ENCODE measurements around the gene ANKRD6.

The ANKRD6 gene

DNA sequence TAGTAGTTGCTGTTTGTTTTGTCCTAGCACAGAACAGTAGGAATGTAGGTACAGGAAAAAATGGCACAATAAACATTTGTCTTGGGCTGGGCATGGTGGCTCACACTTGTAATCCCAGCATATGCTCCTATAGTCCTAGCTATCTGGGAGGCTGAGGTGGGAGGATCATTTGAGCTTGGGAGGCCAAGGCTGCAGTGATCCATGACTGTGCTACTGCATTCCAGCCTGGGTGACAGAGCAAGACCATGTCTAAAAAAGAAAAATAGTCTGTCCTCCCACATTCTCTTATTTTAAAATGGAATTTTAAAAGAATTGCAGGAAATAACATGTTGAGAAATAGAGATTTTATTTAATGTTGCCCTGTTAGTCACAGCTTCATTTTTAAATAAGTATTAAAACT lies 87.8 kb downstream of the ANKRD6 start:
- no peak for DNase-seq (ENCODE audit: low read depth)
- no peak overlapping the region for H3K4me3 ChIP-seq (ENCODE audit: low read length)
- TF ChIP-seq, protein P1, sequence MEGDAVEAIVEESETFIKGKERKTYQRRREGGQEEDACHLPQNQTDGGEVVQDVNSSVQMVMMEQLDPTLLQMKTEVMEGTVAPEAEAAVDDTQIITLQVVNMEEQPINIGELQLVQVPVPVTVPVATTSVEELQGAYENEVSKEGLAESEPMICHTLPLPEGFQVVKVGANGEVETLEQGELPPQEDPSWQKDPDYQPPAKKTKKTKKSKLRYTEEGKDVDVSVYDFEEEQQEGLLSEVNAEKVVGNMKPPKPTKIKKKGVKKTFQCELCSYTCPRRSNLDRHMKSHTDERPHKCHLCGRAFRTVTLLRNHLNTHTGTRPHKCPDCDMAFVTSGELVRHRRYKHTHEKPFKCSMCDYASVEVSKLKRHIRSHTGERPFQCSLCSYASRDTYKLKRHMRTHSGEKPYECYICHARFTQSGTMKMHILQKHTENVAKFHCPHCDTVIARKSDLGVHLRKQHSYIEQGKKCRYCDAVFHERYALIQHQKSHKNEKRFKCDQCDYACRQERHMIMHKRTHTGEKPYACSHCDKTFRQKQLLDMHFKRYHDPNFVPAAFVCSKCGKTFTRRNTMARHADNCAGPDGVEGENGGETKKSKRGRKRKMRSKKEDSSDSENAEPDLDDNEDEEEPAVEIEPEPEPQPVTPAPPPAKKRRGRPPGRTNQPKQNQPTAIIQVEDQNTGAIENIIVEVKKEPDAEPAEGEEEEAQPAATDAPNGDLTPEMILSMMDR (conservative IDR thresholded peaks at IDR 0.05; ENCODE audit: low read length): no peak

GRCh38 chr6:89522778-89523177 lies 89.8 kb downstream of the ANKRD6 start:
- TF ChIP-seq, protein P1 (conservative IDR thresholded peaks at IDR 0.05; ENCODE audit: low read length): no peak
- DNase-seq (ENCODE audit: low read depth): no peak
- H3K4me3 ChIP-seq (ENCODE audit: low read length): no peak overlapping the region

DNA sequence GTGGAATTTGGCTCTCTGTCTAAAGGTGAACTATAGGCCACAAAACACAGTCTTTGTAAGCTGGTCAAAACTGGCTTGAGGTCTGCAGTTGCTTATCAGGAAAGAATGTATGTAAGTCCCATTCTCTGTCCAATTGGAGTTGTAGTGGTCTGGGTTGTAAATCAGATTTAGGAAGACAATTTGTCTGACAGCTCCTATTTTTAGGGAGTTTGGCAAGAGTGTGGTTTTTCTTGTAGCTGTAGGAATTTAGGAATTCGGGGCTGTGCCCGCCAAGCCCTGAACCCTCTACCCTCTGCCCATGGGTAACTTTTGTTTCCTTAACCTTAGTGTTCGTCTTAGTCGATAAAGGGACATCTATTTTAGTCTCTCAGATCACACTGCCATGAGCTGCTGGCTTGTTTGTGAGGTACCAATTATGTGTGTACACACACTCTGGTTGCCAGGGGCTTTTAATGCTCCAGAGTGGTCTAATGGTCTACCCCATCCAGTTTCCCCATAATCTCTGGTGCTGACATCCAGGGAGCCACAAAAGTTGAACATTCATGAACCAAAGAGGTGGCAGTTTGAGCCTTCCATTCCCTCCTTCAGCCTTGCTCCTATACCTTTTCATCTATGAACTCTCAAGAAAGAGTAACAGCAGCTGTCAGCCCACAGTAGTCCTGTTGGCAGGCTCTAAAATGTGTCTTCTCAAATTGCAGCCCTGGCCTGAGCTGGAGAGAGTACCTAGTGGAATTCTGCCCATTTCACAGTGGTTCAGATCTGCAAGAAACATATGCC lies 93.0 kb downstream of the ANKRD6 start:
- DNase-seq (ENCODE audit: low read depth): no peak
- TF ChIP-seq, protein P1 (conservative IDR thresholded peaks at IDR 0.05; ENCODE audit: low read length): no peak
- no peak overlapping the region for H3K4me3 ChIP-seq (ENCODE audit: low read length)

DNA sequence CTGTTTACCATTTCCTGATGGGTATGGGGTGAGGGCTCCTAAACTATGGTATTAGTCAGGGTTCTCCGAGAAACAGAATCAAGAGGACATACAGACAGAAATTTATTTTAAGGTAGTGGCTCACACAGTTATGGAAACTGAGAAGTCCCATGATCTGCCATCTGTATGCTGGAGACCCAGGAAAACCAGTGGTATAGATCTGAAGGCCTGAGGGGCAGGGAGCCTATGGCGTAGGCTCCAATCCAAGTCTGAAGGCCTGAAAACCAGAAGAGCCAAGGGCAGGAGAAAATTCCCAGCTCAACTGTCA lies 93.6 kb downstream of the ANKRD6 start:
- no peak overlapping the region for H3K4me3 ChIP-seq (ENCODE audit: low read length)
- no peak for DNase-seq (ENCODE audit: low read depth)
- TF ChIP-seq, protein P1 (conservative IDR thresholded peaks at IDR 0.05; ENCODE audit: low read length): no peak

DNA sequence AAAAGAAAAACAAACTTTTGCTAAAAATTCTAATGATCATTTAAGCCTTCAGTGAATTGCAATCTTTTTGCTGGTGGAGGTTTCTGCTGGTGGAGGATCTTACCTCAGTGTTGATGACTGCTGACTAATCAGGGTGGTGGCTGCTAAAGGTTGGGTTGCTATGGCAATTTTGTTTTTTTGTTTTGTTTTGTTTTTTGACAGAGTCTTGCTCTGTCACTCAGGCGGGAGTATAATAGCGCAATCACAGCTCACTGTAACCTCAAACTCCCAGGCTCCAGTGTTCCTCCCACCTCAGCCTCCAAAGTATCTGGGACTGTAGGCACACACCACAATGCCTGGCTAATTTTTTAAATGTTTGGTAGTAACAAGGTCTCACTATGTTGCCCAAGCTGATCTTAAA lies 94.7 kb downstream of the ANKRD6 start:
- H3K4me3 ChIP-seq (ENCODE audit: low read length): no peak overlapping the region
- TF ChIP-seq, protein P1 (conservative IDR thresholded peaks at IDR 0.05; ENCODE audit: low read length): no peak
- no peak for DNase-seq (ENCODE audit: low read depth)

DNA sequence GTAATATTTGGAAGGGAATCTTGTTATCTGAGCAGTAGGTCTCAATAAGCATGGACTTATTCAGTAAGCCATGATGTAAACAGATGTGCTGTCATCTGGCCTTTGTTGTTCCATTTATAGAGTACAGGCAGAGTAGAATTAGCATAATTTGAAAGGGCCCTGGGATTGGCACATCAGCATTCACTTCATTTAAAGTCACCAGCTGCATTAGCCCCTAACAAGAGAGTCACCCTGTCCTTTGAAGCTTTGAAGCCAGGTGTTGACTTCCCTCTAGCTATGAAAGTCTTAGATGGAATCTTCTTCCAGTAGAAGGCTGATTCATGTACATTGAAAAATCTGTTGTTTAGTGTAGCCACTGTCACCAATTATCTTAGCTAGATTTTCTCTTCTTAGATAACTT lies 95.9 kb downstream of the ANKRD6 start:
- TF ChIP-seq, protein P1 (conservative IDR thresholded peaks at IDR 0.05; ENCODE audit: low read length): no peak
- no peak overlapping the region for H3K4me3 ChIP-seq (ENCODE audit: low read length)
- no peak for DNase-seq (ENCODE audit: low read depth)

- no peak for DNase-seq (ENCODE audit: low read depth)
Measured at GRCh38 chr6:89530982-89531381, 98.0 kb downstream of the ANKRD6 start.

More at GRCh38 chr6:89530982-89531381, 98.0 kb downstream of the ANKRD6 start:
- no peak overlapping the region for H3K4me3 ChIP-seq (ENCODE audit: low read length)
- TF ChIP-seq, protein P1 (conservative IDR thresholded peaks at IDR 0.05; ENCODE audit: low read length): no peak
